Ishikawa (cell line): Measurements from ENCODE around the gene RIPK1.

Source experiments
- CEBPB ChIP-seq: IDR thresholded peaks from 2 replicates; pipeline ENCODE4 v1.6.1; 2012
- CREB1 ChIP-seq: IDR thresholded peaks from 2 replicates; pipeline ENCODE4 v1.6.1; 2012; ENCODE audit warnings: low read depth
- EGR1 ChIP-seq: IDR thresholded peaks from 2 replicates; pipeline ENCODE4 v1.6.1; 2012
- EP300 ChIP-seq: IDR thresholded peaks from 2 replicates; pipeline ENCODE4 v1.6.1; 2012; ENCODE audit warnings: borderline replicate concordance
- FOXM1 ChIP-seq: IDR thresholded peaks from 2 replicates; pipeline ENCODE4 v1.6.1; 2012; ENCODE audit warnings: low read depth, borderline replicate concordance
- MAX ChIP-seq: IDR thresholded peaks from 2 replicates; pipeline ENCODE4 v1.6.1; 2012
- NFIC ChIP-seq: IDR thresholded peaks from 2 replicates; pipeline ENCODE4 v1.6.1; 2012
- RAD21 ChIP-seq: IDR thresholded peaks from 2 replicates; pipeline ENCODE4 v1.6.1; 2012; ENCODE audit warnings: low read depth
- REST ChIP-seq: IDR thresholded peaks from 2 replicates; pipeline ENCODE4 v1.6.1; 2012; ENCODE audit warnings: low read depth, mild to moderate bottlenecking
- TAF1 ChIP-seq: IDR thresholded peaks from 2 replicates; pipeline ENCODE4 v1.6.1; 2012; ENCODE audit warnings: low read depth, mild to moderate bottlenecking
- TCF12 ChIP-seq: IDR thresholded peaks from 2 replicates; pipeline ENCODE4 v1.6.1; 2012; ENCODE audit warnings: low read depth
- TEAD4 ChIP-seq: IDR thresholded peaks from 2 replicates; pipeline ENCODE4 v1.6.1; 2012
- USF1 ChIP-seq: IDR thresholded peaks from 2 replicates; pipeline ENCODE4 v1.6.1; 2012
- YY1 ChIP-seq: IDR thresholded peaks from 2 replicates; pipeline ENCODE4 v1.6.1; 2012; ENCODE audit warnings: low read depth
- ZBTB7A ChIP-seq: IDR thresholded peaks from 2 replicates; pipeline ENCODE4 v1.6.1; 2012; ENCODE audit warnings: low read depth

RIPK1 gene

GRCh38 chr6:3077430-3077829 lies 9.1 kb downstream of the RIPK1 start:
- TF ChIP-seq TCF12: no peak
- TF ChIP-seq CEBPB: no peak
- TF ChIP-seq TAF1: no peak
- no peak for TF ChIP-seq USF1
- TF ChIP-seq TEAD4: no peak
- no peak for TF ChIP-seq ZBTB7A
- no peak for TF ChIP-seq YY1
- no peak for TF ChIP-seq EGR1
- no peak for TF ChIP-seq RAD21
- TF ChIP-seq REST: no peak

- TF ChIP-seq CEBPB (no peak), RAD21 (no peak), ZBTB7A (no peak), TCF12 (no peak), TEAD4 (no peak), USF1 (no peak), FOXM1 (no peak), REST (no peak), MAX (no peak), CREB1 (no peak), YY1 (no peak), NFIC (no peak), EP300 (no peak), EGR1 (no peak), TAF1 (no peak)
Observed at GRCh38 chr6:3079682-3080081, 11.4 kb downstream of the RIPK1 start.

GRCh38 chr6:3081960-3082359 lies 13.7 kb downstream of the RIPK1 start:
- TF ChIP-seq TAF1: no peak
- no peak for TF ChIP-seq ZBTB7A
- no peak for TF ChIP-seq RAD21
- no peak for TF ChIP-seq USF1
- no peak for TF ChIP-seq CEBPB
- TF ChIP-seq NFIC: no peak
- TF ChIP-seq CREB1: no peak
- no peak for TF ChIP-seq TCF12
- TF ChIP-seq TEAD4: no peak
- TF ChIP-seq EP300: no peak
- no peak for TF ChIP-seq EGR1
- TF ChIP-seq MAX: no peak
- no peak for TF ChIP-seq REST

GRCh38 chr6:3085074-3085473 lies 16.8 kb downstream of the RIPK1 start:
- TF ChIP-seq EGR1 (no peak), CEBPB (no peak), REST (no peak), RAD21 (no peak), FOXM1 (no peak), MAX (no peak), EP300 (no peak), ZBTB7A (no peak)
